SHP77 (cell line): ENCODE data around the gene CRTC1.
"Not testable (repeated sequence)": the region's sequence is repeated elsewhere in the genome, so short reads cannot be mapped to it uniquely, and the experiment has no call there.

Source experiments
- DNase-seq, 2 experiments: peaks; one replicate each; lab custom pipeline; 2025; lab: John Stamatoyannopoulos, UW

CRTC1 gene

DNA sequence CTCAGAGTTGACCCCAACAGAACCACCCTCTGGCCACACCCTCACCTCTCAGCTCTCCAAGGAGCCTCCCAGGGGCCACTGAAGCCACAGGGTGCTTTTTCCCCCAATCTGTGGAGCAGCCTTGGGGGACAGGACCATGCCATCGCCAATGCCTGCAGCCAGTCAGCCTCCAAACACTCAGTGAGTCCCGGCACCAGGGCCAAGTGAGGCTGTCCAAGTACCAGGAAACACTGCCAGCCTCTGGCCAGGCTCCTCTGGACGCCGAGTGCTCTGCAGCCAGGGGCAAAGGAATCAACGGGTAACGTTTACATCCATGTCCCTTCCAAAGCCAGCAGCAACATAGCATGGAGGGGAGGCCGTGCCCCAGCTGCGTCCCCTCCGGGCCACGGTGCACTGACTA is 117.2 kb downstream of the CRTC1 start:
- no peak for DNase-seq

DNA sequence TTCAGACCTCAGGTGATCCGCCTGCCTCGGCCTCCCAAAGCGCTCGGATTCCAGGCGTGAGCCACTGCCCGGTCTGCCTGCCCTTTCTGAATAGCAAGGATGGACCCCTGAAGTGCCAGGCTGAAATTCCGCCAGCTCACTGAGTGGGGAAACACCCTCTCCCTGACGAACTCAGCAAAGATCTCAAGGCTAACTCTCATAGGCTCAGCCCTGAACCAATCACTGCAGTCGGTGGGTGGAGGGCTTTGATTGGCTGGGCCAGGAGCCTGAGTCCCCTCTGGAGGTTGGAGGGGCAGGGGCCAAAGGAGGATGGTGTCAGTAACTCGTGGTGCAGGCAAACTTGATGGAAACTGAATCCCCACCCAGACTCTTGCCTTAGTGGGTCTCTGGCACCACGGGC is 118.9 kb downstream of the CRTC1 start:
- no peak for DNase-seq

DNA sequence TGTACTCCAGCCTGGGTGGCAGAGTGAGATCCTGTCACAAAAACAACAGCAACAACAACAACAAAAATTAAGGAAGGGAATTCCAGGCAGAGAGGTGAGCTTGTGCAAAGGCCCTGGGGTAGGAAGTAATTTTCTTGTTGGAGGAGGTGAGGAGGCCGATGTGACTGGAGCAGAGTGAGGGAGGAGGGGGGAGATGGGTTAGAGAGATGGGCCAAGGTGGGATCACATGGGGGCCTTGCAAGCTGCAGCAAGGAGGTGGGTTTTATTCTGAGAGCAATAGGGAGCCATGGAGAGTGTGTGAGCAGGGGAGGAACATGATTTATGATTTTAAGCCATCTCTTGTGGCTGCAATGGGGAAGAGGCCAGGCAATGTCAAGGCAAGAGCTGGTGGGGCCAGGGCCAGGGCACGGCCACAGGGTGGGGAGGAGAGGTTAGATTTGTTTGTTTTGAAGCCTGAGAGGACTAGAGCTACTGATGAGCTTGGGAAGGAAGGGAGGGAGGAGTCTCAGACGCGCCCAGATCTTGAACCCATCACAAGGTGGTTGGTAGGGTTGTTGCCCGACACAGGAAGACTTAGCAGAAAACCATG is 120.2 kb downstream of the CRTC1 start:
- DNase-seq: no peak

DNA sequence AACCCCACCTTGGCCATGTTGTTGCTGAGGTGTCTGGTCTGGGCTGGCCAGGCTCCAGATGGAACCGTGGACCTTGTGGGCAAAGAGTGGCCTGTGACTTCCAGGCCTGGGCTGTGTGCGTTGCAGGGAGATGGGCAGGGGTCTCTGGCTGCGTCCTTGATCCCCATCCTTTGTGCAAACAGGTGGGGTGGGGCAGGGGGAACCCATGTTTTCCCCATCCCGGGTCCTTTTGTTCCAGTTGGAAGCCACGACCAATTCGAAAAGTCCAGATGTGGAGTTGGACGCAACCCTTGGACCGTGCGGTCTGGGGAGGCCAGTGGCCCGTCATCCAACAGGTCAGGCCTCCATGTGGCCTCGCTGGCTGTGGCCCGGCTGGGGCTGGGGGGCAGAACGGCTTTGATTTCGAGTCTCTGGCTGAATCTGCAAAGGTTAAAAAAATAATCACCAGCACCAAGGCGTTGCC is 120.7 kb downstream of the CRTC1 start:
- no peak for DNase-seq

DNA sequence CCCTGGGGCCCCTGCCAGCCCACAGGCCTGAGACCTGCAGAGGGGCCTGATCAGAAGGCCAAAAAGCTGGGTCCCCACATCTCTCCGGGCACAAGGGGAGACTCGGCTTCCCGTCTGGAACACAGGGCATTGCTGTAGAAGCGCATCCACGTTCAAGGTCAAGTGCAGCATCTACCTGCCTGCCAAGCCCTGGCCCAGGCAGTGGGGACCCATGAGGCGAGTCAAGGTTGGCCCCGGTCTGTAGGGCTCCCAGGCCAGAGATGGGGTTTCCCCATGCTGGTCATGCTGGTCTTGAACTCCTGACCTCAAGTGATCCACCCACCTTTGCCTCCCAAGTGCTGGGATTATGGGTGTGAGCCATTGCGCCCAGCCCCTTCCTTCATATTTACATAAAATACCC is 121.2 kb downstream of the CRTC1 start:
- no peak for DNase-seq

DNA sequence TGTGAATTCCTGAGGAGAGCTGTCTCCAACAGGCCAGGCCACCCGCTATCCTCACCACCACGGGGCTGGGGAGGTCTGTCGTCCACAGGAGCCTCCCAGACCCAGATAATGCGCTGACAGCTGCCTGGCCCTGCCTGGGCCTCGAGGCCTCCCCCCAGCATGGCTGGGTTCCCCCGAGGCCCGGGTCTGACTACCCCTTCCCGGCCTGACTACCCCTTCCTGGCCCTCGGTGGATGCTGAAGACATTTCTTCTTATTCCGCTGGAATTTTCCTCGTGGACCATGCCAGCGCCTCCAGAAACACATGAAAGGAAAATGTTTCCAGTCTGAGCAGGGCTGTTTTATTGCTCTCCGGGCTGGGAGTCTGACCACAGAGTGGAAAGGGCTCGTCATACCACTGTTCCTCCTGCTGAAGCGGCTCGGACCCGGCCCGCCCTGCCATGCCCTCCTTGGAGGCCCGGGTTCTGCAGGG is 124.4 kb downstream of the CRTC1 start:
- DNase-seq: no peak

DNA sequence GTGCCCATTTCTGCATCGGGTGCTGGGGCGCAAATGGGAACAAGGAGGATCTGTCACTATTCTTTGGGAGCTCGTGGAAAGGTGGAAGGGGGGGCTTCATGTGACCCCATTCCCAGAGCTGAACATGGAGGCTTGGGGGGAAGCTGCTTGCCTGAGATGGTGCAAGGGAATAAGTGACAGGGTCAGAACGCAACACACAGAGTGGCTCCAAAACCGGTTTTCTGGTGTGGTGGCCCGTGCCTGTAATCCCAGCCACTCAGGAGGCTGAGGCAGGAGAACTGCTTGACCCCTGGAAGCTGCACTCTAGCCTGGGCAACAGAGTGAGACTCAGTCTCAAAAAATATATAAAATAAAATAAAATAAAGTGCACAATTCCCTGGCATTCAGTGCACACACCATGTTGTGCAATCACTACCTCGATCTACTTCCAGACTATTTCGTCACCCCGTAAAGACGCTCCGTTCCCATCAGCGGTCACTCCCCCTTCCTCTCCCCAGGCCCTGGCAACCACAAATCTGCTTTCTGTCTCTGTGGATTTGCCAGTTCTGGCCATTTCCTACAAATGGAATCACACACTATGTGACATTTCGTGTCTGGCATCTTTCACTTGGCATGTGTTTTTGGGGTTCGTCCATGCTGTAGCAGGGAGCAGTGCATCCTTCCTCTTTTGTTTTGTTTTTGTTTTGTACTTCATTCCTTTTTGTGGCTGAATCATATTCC is 125.8 kb downstream of the CRTC1 start:
- no peak for DNase-seq

DNA sequence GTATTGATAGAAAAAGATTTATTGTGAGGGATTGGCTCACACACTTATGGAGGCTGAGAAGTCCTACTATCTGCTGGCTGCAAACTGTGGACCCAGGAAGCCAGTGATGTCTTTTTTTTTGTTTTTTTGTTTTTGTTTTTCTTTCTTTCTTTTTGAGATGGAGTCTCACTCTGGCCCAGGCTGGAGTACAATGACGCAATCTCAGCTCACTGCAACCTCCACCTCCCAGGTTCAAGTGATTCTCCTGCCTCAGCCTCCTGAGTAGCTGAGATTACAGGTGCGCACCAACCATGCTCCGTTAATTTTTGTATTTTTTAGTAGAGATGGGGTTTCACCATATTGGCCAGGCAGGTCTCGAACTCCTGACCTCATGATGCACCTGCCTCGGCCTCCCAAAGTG is 128.2 kb downstream of the CRTC1 start:
- not testable (repeated sequence) for DNase-seq

DNA sequence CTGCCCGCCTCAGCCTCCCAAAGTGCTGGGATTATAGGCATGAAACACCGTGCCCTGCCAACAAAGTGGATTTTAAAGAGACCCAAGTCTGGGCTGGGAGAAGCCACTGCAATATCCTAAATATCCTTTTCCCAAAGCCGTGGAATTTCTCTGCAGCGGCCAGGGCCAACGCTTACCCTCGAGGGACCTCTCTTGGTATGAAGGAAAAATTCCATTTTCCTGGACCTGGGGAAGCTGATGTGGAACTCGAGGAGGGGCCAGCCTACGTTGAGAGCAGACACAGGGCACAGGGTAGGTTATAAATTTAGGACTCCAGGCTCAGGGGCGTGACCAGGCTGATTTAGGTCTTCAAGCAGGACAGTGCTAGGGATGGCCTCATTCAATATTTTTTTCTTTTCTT is 130.6 kb downstream of the CRTC1 start:
- DNase-seq: no peak

DNA sequence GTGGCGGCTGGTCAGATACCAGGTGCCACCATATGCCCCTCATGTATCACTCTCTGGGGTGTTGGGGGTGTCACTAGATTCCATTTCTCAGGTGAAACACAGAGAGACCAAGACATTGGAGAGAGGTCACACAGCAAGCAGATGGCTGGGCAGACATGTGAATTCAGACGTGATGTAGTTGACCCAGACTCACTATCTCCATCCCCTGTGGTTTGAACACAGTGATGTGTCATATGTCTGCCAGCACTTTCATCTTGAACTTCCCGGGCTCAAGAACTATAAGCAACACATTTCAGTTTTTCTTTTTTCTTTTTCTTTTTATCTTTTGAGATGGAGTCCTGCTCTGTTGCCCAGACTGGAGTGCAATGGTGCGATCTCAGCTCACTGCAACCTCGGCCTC is 132.2 kb downstream of the CRTC1 start:
- DNase-seq: no peak

DNA sequence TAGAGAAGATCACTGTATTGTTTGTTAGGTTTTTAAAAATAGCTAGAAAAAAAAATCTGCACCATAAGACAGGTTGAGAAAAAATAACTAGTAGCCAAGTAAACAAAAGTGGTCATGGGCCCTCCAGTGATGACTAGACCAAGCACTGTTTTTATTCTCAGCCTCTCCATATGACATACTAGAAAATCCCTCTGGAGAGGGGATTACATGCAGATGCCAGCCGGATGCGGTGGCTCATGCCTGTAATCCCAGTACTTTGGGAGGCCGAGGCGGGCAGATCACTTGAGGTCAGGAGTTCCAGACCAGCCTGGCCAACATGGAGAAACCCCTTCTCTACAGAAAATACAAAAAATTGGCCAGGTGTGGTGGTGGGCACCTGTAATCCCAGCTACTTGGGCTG is 133.2 kb downstream of the CRTC1 start:
- DNase-seq: not testable (repeated sequence)

DNA sequence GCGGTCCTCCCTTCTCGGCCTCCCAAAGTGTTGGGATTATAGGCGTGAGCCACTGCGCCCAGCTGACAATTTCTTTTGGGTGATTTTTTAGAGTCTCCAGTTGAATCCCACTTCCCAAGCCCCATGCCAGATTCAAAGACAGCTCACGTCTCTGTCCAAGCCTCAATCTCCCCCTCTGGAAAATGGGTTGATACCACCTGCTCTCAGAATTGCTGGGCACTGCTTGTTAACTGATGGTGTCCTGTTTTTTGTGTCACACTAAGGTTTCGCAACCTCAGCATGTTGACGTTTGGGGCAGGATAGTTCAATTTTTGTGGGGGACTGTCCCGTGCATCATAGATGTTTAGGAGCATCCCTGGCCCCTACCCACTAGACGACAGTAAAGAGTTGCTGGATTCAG is 134.1 kb downstream of the CRTC1 start:
- no peak for DNase-seq

DNA sequence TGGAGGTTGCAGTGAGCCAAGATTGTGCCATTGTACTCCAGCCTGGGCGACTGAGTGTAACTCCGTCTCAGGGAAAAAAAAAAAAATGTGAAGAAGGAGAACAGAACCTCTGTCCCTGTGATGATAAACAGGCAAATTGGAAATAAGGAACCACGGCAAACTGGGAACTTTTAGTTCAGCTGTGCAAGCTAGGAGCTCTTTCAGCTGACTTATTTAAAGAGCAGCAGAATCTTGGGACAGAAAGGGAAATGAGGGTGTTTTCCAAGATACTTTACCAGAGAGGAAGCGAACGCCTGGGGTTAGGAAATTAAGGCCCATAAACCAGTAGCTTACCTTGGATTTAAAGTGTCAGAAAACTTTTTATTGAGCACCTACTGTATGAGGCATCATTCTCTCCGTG is 145.3 kb downstream of the CRTC1 start:
- DNase-seq: no peak

DNA sequence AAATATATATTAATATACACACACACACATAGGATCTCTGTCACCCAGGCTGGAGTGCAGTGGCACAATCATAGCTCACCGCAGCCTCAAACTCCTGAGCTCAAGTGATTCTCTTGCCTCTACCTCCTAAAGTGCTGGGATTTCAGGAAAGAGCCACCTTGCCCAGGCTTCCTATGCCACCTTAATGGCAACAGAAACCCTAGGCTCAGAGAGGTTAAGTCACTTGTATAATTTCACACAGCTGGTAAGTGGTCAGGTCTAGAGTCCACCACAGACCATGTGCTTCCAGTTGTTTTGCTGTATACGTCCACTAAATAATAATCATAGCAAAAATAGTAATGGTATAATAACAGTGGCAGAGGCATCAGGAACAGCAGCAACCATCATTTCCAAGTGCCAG is 147.0 kb downstream of the CRTC1 start:
- no peak for DNase-seq

DNA sequence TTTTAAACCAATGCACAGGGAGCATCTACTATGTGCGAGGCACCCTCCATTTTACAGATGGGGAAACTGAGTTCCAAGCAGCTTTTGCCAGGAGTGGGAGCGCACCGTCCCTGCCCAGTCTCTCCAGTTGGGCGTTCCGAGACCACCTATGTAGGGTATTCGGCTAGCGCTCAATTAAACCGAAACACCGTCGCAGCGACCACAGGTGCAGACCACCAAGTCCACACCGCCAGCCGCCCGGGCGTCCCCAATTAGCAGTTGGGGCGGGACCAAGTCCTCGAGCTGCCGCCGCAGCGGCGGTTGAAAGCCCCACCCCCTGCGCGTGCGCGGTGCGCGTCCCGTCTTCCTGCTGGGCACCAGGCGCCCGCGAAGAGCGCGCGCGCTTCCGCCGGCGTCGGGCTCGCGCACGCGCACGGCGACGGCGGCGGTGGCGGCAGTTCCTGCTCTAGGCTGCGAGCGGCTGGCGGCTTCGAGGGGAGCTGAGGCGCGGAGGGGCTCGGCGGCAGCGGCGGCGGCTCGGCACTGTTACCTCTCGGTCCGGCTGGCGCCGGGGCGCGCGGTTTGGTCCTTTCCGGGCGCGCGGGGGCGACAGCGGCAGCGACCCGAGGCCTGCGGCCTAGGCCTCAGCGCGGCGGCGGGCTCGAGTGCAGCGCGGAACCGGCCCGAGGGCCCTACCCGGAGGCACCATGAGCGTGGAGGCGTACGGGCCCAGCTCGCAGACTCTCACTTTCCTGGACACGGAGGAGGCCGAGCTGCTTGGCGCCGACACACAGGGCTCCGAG is 148.2 kb downstream of the CRTC1 start, which contains the start of gene UPF1:
UPF1 (plus strand) TSS at position 436 of the 782 bp plus-strand sequence; CDS start at position 687, 251 bp downstream.
- peak; percentile 83 to 91 for DNase-seq
